Prostate gland (tissue), 2 donors: Measurements from ENCODE around the gene PRKACB.

ENCODE experiments used
- POLR2A ChIP-seq: fragments of 450-650 bp; IDR thresholded peaks from one replicate; pipeline ENCODE4 v1.6.1; 2016; ENCODE audit warnings: antibody characterized with exemption, mild to moderate bottlenecking
- POLR2AphosphoS5 ChIP-seq: sonication (generic); formaldehyde crosslinking; IDR thresholded peaks from one replicate; pipeline ENCODE4 v1.6.1; 2017; ENCODE audit warnings: antibody characterized with exemption
- TF ChIP-seq, protein P1 (sequence below), 4 experiments: fragments of 200-600 bp in 2 of 4; fragments of 450-650 bp in 2 of 4; sonication (generic) in 2 of 4; IDR thresholded peaks; 1 replicate in 3 of 4; 2 replicates in 1 of 4; pipeline ENCODE4 v1.5.1; 2016 to 2019; ENCODE audit warnings: antibody characterized with exemption in 4 of 4, mild to moderate bottlenecking in 2 of 4, moderate library complexity in 2 of 4

DNA sequence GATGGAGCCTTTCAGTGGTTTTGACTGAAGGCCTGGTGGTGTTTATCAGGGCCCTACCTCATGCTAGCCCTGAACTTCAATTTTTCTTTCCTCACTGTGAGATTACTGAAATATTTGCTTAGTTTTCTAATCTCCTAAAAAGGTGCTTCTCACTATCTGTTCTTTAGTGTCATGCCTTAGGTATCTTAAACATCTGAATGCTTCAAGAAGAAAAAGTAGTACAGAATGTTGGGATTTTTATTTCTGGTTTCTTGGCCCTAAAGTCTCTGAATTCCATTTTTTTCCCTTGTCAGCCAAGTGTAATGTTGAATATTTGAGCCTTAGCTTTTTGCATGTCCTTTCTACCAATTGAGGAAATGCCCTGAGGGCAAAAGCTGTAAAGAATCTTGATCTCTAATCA is 47.9 kb upstream of the PRKACB start:
- TF ChIP-seq, protein P1, sequence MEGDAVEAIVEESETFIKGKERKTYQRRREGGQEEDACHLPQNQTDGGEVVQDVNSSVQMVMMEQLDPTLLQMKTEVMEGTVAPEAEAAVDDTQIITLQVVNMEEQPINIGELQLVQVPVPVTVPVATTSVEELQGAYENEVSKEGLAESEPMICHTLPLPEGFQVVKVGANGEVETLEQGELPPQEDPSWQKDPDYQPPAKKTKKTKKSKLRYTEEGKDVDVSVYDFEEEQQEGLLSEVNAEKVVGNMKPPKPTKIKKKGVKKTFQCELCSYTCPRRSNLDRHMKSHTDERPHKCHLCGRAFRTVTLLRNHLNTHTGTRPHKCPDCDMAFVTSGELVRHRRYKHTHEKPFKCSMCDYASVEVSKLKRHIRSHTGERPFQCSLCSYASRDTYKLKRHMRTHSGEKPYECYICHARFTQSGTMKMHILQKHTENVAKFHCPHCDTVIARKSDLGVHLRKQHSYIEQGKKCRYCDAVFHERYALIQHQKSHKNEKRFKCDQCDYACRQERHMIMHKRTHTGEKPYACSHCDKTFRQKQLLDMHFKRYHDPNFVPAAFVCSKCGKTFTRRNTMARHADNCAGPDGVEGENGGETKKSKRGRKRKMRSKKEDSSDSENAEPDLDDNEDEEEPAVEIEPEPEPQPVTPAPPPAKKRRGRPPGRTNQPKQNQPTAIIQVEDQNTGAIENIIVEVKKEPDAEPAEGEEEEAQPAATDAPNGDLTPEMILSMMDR (IDR thresholded peaks at IDR 0.05): no peak
- TF ChIP-seq POLR2A (no peak), POLR2AphosphoS5 (no peak)
